Ectodermal cell (in vitro differentiated cells): ENCODE results near the gene NDUFV3. TPM values are rescaled to one million over a fixed set of nuclear protein-coding genes. Genes with fewer than 3 reads are reported as not detected.
A peak's percentile ranks its signal among the peaks of the same experiment; 100 is the strongest.
"Not testable (repeated sequence)": the region's sequence is repeated elsewhere in the genome, so short reads cannot be mapped to it uniquely, and the experiment has no call there.

Experiments used
- H3K27ac ChIP-seq: 2 replicates; pipeline ENCODE4 v1.7.0; 2013; ENCODE audit warnings: mild to moderate bottlenecking, low read depth, low read length; ENCODE audit not compliant: insufficient read depth, poor library complexity, severe bottlenecking
- H3K27me3 ChIP-seq: 2 replicates; pipeline ENCODE4 v1.7.0; 2013; ENCODE audit warnings: mild to moderate bottlenecking, low read length; ENCODE audit not compliant: insufficient read depth, control insufficient read depth, poor library complexity, severe bottlenecking
- H3K36me3 ChIP-seq: one replicate; pipeline ENCODE4 v1.7.0; 2013; ENCODE audit warnings: low read length; ENCODE audit not compliant: control insufficient read depth, insufficient read depth
- H3K4me1 ChIP-seq: one replicate; pipeline ENCODE4 v1.7.0; 2013; ENCODE audit warnings: low read length; ENCODE audit not compliant: control insufficient read depth, insufficient read depth
- H3K4me3 ChIP-seq: 2 replicates; pipeline ENCODE4 v1.7.0; 2013; ENCODE audit warnings: low read depth, low read length, control low read depth; ENCODE audit not compliant: insufficient read depth
- H3K9me3 ChIP-seq: 2 replicates; pipeline ENCODE4 v1.7.0; 2013; ENCODE audit warnings: mild to moderate bottlenecking, low read length, moderate library complexity; ENCODE audit not compliant: control insufficient read depth
- WGBS, 2 experiments: methylation state at CpG; one replicate each; pipeline ENCODE4 v1.1.7; 2013; ENCODE audit warnings: missing lambda C conversion rate in 2 of 2; 5-methylcytosine and 5-hydroxymethylcytosine counted together
- polyA plus RNA-seq, 4 experiments: library from polyadenylated mRNA; stranded (reverse); fragments of 50-300 nt; gene quantifications; one replicate each; pipeline ENCODE4 v1.2.3, GENCODE V29; 2013

Gene NDUFV3
- polyA plus RNA-seq (2013, experiment 1 of 4), result 32.6 TPM
- polyA plus RNA-seq (2013, experiment 2 of 4), result 35.3 TPM
- polyA plus RNA-seq (2013, experiment 3 of 4), result 25.2 TPM
- 26.8 TPM for polyA plus RNA-seq (2013, experiment 4 of 4)

- Histone ChIP-seq H3K36me3 (peaks cover 6% of the 10 kb centered on the region), H3K4me1 (no peaks in the 10 kb centered on the region), H3K27ac (peak within 1 kb of the TSS; percentile 84), H3K4me3 (peak within 1 kb of the TSS; percentile 88), H3K9me3 (no peaks in the 10 kb centered on the region), H3K27me3 (no peaks in the 10 kb centered on the region)
- 0% methylated on average over 87 of the region's 87 CpGs for WGBS, 2 experiments
Observed at GRCh38 chr21:42892931-42893755, at the start of gene NDUFV3. NDUFV3 (plus strand) TSS chr21:42893309; CDS start chr21:42893334, 25 bp downstream.

GRCh38 chr21:42844411-42845113, 48.5 kb upstream of the NDUFV3 start:
- H3K9me3 ChIP-seq, result no peaks in the 10 kb centered on the region
- H3K4me3 ChIP-seq, result no peak overlapping the region
- 90 to 91% methylated on average over 22 of the region's 22 CpGs for WGBS, 2 experiments
- H3K27me3 ChIP-seq, result no peaks in the 10 kb centered on the region
- no peaks in the 10 kb centered on the region for H3K4me1 ChIP-seq
- H3K27ac ChIP-seq, result no peak overlapping the region
- H3K36me3 ChIP-seq, result peaks cover 27% of the 10 kb centered on the region

- no peak overlapping the region for H3K27ac ChIP-seq
- no peaks in the 10 kb centered on the region for H3K4me1 ChIP-seq
- WGBS, 2 experiments, result 94% methylated on average over 21 of the region's 21 CpGs
- peaks cover 30% of the 10 kb centered on the region for H3K36me3 ChIP-seq
- H3K9me3 ChIP-seq, result no peaks in the 10 kb centered on the region
- H3K4me3 ChIP-seq, result no peak overlapping the region
- no peaks in the 10 kb centered on the region for H3K27me3 ChIP-seq
Observed at GRCh38 chr21:42845296-42845965, 47.7 kb upstream of the NDUFV3 start.

- WGBS, 2 experiments, result 92 to 93% methylated on average over 10 of the region's 10 CpGs
- no peaks in the 10 kb centered on the region for H3K27me3 ChIP-seq
- H3K27ac ChIP-seq, result no peak overlapping the region
- H3K36me3 ChIP-seq, result peaks cover 23% of the 10 kb centered on the region
- H3K4me3 ChIP-seq, result no peak overlapping the region
- no peaks in the 10 kb centered on the region for H3K9me3 ChIP-seq
- H3K4me1 ChIP-seq, result no peaks in the 10 kb centered on the region
Observed at GRCh38 chr21:42846221-42846620, 46.9 kb upstream of the NDUFV3 start.

GRCh38 chr21:42847051-42847707, 45.9 kb upstream of the NDUFV3 start:
- Histone ChIP-seq H3K9me3 (no peaks in the 10 kb centered on the region), H3K27ac (no peak overlapping the region), H3K27me3 (no peaks in the 10 kb centered on the region), H3K4me1 (no peaks in the 10 kb centered on the region), H3K4me3 (no peak overlapping the region), H3K36me3 (peaks cover 30% of the 10 kb centered on the region)
- 89 to 91% methylated on average over 18 of the region's 18 CpGs for WGBS, 2 experiments

- Histone ChIP-seq H3K27ac (no peak overlapping the region), H3K9me3 (no peaks in the 10 kb centered on the region), H3K4me3 (no peak overlapping the region), H3K36me3 (peaks cover 33% of the 10 kb centered on the region), H3K4me1 (no peaks in the 10 kb centered on the region), H3K27me3 (no peaks in the 10 kb centered on the region)
- 96 to 97% methylated on average over 4 of the region's 4 CpGs for WGBS, 2 experiments
Observed at GRCh38 chr21:42847726-42848125, 45.4 kb upstream of the NDUFV3 start.

- not testable (repeated sequence) for H3K9me3 ChIP-seq, H3K4me3 ChIP-seq, H3K4me1 ChIP-seq, H3K27me3 ChIP-seq, H3K27ac ChIP-seq
- 96% methylated on average over 95 of the region's 95 CpGs for WGBS, 2 experiments
- peaks cover 33% of the 10 kb centered on the region for H3K36me3 ChIP-seq
Observed at GRCh38 chr21:42848144-42848931, 44.8 kb upstream of the NDUFV3 start.

GRCh38 chr21:42848932-42849758, 44.0 kb upstream of the NDUFV3 start:
- Histone ChIP-seq H3K27me3 (no peaks in the 10 kb centered on the region), H3K27ac (no peak overlapping the region), H3K9me3 (no peaks in the 10 kb centered on the region), H3K36me3 (peaks cover 33% of the 10 kb centered on the region), H3K4me3 (no peak overlapping the region), H3K4me1 (no peaks in the 10 kb centered on the region)
- WGBS, 2 experiments, result 89 to 90% methylated on average over 54 of the region's 54 CpGs
